GM23248 (cell line): ENCODE measurements around the gene VPS4A.

Source experiments
- EZH2 ChIP-seq: fragments of 200-600 bp; sonication (generic); IDR thresholded peaks from 2 replicates; pipeline ENCODE4 v1.6.1; 2018; ENCODE audit warnings: antibody characterized with exemption, mild to moderate bottlenecking; ENCODE audit not compliant: insufficient read depth, poor library complexity, severe bottlenecking
- EZH2phosphoT487 ChIP-seq: fragments of 200-600 bp; sonication (generic); IDR thresholded peaks from 2 replicates; pipeline ENCODE4 v1.6.1; 2018; ENCODE audit warnings: antibody characterized with exemption, moderate library complexity, mild to moderate bottlenecking, low read depth; ENCODE audit not compliant: insufficient read depth

GRCh38 chr16:69340095-69340644, 29.0 kb downstream of the VPS4A start:
- TF ChIP-seq EZH2, result no peak
- no peak for TF ChIP-seq EZH2phosphoT487
